HTERT RPE-1 (cell line): ENCODE data around the gene TMEM97.
"Not testable (repeated sequence)": the region's sequence is repeated elsewhere in the genome, so short reads cannot be mapped to it uniquely, and the experiment has no call there.

Experiments
- in situ Hi-C: fragments of 300-500 bp; cut with MboI; formaldehyde crosslinking; loops from 4 replicates; pipeline ENCODE4 v1.14.3; 2020; ENCODE audit warnings: low sequenced_read_pairs

TMEM97 gene

GRCh38 chr17:28318759-28319597 is at the start of gene TMEM97:
Gene TMEM97 (plus strand): TSS chr17:28319200. CDS start chr17:28319240, 40 bp downstream.
- in situ Hi-C loops = no loop called here

DNA sequence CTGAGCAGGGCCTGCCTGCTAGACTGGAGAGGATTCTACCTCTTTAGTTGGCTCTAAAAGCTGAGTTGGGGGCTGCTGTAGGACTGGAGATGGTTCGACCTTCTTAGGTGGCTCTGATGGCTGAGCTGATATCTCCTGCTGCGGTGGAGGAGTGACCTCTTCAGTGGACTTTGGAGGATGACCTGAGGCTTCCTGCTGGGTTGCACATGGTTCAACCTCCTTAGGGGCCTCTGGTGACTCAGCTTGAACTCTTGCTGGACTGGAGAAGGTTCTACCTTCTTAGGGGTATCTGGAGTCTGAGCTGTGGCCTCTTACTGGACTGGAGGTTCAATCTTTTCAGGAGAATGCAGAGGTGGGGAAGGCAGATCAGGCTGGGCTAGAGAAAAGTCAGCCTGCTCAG is 48.9 kb upstream of the TMEM97 start:
- in situ Hi-C loops = no loop called here

GRCh38 chr17:28270926-28271325 is 48.1 kb upstream of the TMEM97 start:
- in situ Hi-C loops = no loop called here

GRCh38 chr17:28271431-28271830 is 47.6 kb upstream of the TMEM97 start:
- in situ Hi-C loops = no loop called here

DNA sequence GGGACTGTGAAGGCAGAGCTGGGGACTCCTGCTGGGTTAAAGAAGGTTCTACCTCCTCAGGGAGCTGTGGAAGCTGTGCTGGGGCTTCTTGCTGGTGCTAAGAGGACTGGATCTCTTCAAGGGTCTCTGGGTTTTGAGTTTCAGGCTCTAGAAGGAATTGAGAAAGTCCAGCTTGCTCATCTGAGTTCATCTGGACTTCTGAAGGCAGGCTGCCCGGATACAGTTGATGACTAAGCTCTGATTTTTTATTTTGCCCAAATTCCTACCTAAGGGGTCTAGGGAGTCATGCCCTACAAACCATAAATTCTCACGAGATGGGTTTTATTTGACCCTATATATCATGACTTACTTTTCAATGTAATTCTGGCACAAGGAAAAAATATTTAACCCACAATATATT is 46.8 kb upstream of the TMEM97 start:
- in situ Hi-C loops = no loop called here

- in situ Hi-C loops = not testable (repeated sequence)
Observed at GRCh38 chr17:28273341-28273740, 45.7 kb upstream of the TMEM97 start.

- in situ Hi-C loops = no loop called here
Observed at GRCh38 chr17:28274591-28275265, 44.3 kb upstream of the TMEM97 start.

GRCh38 chr17:28276011-28276410 is 43.0 kb upstream of the TMEM97 start:
- in situ Hi-C loops = no loop called here

- in situ Hi-C loops = no loop called here
Observed at GRCh38 chr17:28279411-28279810, 39.6 kb upstream of the TMEM97 start.

- in situ Hi-C loops = no loop called here
Observed at GRCh38 chr17:28280826-28281225, 38.2 kb upstream of the TMEM97 start.

GRCh38 chr17:28282596-28282995 is 36.4 kb upstream of the TMEM97 start:
- in situ Hi-C loops = no loop called here

- in situ Hi-C loops = no loop called here
Observed at GRCh38 chr17:28285965-28286364, 33.0 kb upstream of the TMEM97 start.

DNA sequence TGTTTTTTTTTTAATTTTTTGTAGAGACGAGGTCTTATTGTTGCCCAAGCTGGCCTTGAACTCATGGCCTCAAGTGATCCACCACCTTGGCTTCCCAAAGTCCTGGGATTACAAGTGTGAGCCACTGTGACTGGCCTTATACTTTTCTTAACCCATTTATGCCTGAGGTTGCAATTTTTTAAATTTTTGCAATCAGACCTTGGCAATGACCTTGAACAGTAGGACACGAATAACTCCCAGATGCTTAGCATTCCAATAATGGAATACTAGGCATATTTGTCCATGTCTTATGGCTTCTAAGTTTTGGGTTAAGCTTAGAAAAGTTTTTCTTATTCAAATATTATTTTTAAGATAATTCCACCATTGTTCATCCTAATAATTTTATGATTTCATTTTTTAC is 28.3 kb upstream of the TMEM97 start:
- in situ Hi-C loops = no loop called here

GRCh38 chr17:28291780-28292330 is 27.1 kb upstream of the TMEM97 start:
- in situ Hi-C loops = no loop called here

DNA sequence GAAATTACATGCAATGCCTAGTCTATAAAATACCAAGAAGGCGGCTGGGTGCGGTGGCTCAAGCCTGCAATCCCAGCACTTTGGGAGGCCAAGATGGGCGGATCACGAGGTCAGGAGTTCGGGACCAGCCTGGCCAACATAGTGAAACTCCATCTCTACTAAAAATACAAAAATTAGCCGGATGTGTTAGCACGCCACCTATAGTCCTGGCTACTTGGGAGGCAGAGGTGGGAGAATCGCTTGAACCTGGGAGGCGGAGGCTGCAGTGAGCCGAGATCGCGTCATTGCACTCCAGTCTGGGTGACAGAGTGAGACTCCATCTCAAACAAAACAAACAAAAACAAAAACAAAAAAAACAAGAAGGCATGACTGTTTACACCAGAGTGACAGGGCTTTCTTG is 26.1 kb upstream of the TMEM97 start:
- in situ Hi-C loops = not testable (repeated sequence)

GRCh38 chr17:28293994-28294393 is 25.0 kb upstream of the TMEM97 start:
- in situ Hi-C loops = no loop called here

DNA sequence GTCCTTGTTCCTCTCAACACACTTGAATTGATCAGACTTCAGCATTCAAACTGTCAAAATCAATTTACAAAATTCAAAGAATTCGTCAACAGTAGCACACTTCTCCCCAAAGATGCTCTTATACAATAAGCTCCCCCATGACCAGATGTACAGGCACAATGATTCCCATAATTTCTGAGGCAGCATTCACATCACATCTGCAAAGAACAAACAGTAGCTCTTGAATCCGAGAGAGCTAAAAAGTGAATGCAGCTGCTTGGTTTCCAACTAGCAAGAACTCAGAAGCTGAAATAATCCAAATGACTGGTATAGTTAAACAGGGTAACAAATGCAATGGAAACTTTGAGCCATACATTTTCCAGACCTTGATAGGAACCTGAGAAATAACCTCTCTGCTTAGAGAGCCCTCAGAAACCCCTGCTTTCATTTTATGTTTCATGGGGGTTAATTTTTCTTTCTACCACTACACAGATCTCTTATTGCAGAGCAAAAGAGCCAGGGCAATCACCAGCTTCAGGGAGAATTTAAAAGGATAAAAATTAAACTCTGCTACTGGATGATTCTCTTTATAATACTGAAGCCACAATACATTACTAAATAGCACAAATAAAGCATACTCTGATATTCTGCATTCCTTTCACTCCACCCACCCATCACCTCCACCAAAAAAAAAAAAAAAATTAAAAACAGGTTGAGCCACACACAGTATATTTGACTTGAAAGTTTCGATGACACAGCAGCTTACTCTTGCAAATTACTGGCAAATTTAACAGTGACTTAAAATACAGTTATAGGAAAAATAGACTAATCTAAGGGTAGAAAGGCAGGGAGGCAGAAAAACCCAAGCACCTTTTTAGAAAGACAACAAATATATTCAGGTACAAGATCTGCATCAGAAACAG is 23.1 kb upstream of the TMEM97 start:
- in situ Hi-C loops = no loop called here

GRCh38 chr17:28298449-28298848 is 20.6 kb upstream of the TMEM97 start:
- in situ Hi-C loops = no loop called here

DNA sequence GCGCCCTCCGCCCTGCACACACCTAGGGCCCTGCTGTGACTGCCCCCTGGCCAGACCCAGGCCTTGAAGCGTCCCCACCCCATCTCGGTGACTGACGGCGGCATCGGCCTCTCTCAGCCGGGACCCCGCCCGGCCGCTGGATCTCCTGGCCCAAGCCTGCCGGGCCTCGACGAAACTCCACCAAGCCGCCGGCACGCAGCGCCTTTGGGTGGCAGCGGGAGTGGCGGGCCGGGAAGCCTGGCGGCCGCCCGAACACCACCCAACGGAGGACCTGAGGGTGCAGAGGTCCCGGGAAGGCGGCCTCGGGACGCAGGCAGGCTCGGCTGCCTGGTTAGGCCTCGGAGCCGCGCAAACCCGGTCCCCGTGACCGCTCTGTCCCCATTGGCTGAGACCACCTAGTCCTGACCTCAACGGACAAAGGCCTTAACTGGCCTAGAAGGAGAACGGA is 12.0 kb upstream of the TMEM97 start:
- in situ Hi-C loops = no loop called here

DNA sequence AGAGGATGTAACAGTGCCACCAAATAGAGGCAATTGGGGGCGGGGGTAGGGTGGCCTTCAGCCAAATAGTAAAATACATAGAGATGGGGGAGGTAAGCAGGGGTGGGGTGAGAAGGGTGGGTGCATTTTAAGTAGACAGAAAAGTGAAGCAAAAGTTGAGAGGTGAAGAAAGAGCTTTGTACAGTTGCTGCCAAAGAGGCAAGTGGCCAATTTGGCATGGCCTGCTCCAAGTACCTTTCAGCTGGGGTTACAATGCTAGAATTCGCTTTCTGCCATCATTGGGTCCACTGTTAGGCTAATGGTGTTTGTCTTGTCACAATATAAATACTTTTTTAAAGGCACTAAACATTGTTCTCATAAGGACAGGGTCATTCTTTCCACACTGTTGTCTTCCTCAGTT is 5.2 kb upstream of the TMEM97 start:
- in situ Hi-C loops = no loop called here
